HG03520 (cell line): ENCODE results near the gene LEMD1.
"Not testable (repeated sequence)": the region's sequence is repeated elsewhere in the genome, so short reads cannot be mapped to it uniquely, and the experiment has no call there.

ENCODE experiments used
- ATAC-seq: cut with Tn5 transposase; IDR thresholded peaks from one replicate; pipeline ENCODE4 v1.9.1; 2021; ENCODE audit warnings: mild to moderate bottlenecking, moderate library complexity; ENCODE audit not compliant: unreplicated experiment

Gene LEMD1

GRCh38 chr1:205382561-205382960 lies 39.3 kb downstream of the LEMD1 start:
- ATAC-seq, result no peak

- no peak for ATAC-seq
Measured at GRCh38 chr1:205381305-205381704, 40.6 kb downstream of the LEMD1 start.

- no peak for ATAC-seq
Measured at GRCh38 chr1:205380882-205381281, 41.0 kb downstream of the LEMD1 start.

GRCh38 chr1:205379056-205379455 lies 42.8 kb downstream of the LEMD1 start:
- ATAC-seq, result no peak

- no peak for ATAC-seq
Measured at GRCh38 chr1:205377355-205377754, 44.5 kb downstream of the LEMD1 start.

- no peak for ATAC-seq
Measured at GRCh38 chr1:205376739-205377138, 45.1 kb downstream of the LEMD1 start.

GRCh38 chr1:205375835-205376545 lies 45.9 kb downstream of the LEMD1 start:
- ATAC-seq, result no peak

GRCh38 chr1:205374210-205375078 lies 47.4 kb downstream of the LEMD1 start:
- ATAC-seq, result no peak

GRCh38 chr1:205373798-205374175 lies 48.1 kb downstream of the LEMD1 start:
- ATAC-seq, result no peak

GRCh38 chr1:205373022-205373797 lies 48.6 kb downstream of the LEMD1 start:
- ATAC-seq, result no peak

GRCh38 chr1:205371871-205372660 lies 49.8 kb downstream of the LEMD1 start:
- ATAC-seq, result no peak

GRCh38 chr1:205370780-205371179 lies 51.1 kb downstream of the LEMD1 start:
- no peak for ATAC-seq

GRCh38 chr1:205369701-205370123 lies 52.1 kb downstream of the LEMD1 start:
- ATAC-seq, result no peak

- no peak for ATAC-seq
Measured at GRCh38 chr1:205368478-205368877, 53.4 kb downstream of the LEMD1 start.

- ATAC-seq, result no peak
Measured at GRCh38 chr1:205365945-205366463, 55.9 kb downstream of the LEMD1 start.

- ATAC-seq, result not testable (repeated sequence)
Measured at GRCh38 chr1:205365086-205365485, 56.8 kb downstream of the LEMD1 start.

- no peak for ATAC-seq
Measured at GRCh38 chr1:205360891-205361290, 61.0 kb downstream of the LEMD1 start.

- no peak for ATAC-seq
Measured at GRCh38 chr1:205359771-205360565, 61.9 kb downstream of the LEMD1 start.

GRCh38 chr1:205358579-205358978 lies 63.3 kb downstream of the LEMD1 start:
- no peak for ATAC-seq

- no peak for ATAC-seq
Measured at GRCh38 chr1:205357567-205357966, 64.3 kb downstream of the LEMD1 start.
